ENCODE data around the gene RET. TPM values are rescaled to one million over a fixed set of nuclear protein-coding genes. Genes with fewer than 3 reads are reported as not detected.

RET gene
- total RNA-seq, 1 donor from 2014 or later, result 1.1 TPM

DNA sequence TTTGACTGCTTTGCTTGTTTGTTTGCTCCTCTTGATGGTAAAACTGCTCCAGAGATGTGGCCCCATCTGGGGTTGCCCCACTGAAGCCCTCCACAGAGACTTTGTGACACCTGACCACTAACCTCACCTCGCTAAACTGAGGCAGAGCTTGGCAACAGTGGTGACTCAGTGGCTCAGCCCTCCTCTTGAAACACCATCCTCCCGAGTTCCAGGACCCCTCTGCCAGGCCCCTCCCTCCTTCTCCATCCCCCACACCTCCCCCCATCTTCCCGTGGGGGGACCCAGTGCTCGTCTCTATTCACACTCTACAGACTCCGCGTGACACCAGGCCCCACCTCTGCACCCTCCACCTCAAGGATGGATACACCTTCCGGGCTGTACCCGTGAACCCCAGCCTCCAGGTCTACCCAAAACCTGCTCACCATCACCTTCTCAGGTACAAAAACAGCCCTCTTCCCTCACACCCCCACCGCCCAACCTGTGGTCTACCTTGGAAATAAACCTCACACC is 19.0 kb upstream of the RET start:
- Mint-ChIP-seq H3K4me3 (ENCODE audit: unreplicated experiment) (no peak overlapping the region), H3K27ac (ENCODE audit: unreplicated experiment) (no peak overlapping the region), H3K9me3 (ENCODE audit: unreplicated experiment) (no peaks in the 10 kb centered on the region), H3K4me1 (ENCODE audit: low read depth, unreplicated experiment) (no peaks in the 10 kb centered on the region), H3K36me3 (ENCODE audit: low read depth, unreplicated experiment) (no peaks in the 10 kb centered on the region), H3K27me3 (ENCODE audit: low read depth, unreplicated experiment) (peaks cover 41% of the 10 kb centered on the region)
- H4K20me1 ChIP-seq (ENCODE audit: insufficient read depth, low read length), result no peaks in the 10 kb centered on the region
- DNase-seq (ENCODE audit: low read depth) (no peak), FAIRE-seq (no peak)
- no peaks in the 10 kb centered on the region for H3K36me3 ChIP-seq (ENCODE audit: insufficient read depth, low read length)
- no peak overlapping the region for H3K4me3 ChIP-seq (ENCODE audit: insufficient read depth, low read depth, low read length)
- TF ChIP-seq, protein P1, sequence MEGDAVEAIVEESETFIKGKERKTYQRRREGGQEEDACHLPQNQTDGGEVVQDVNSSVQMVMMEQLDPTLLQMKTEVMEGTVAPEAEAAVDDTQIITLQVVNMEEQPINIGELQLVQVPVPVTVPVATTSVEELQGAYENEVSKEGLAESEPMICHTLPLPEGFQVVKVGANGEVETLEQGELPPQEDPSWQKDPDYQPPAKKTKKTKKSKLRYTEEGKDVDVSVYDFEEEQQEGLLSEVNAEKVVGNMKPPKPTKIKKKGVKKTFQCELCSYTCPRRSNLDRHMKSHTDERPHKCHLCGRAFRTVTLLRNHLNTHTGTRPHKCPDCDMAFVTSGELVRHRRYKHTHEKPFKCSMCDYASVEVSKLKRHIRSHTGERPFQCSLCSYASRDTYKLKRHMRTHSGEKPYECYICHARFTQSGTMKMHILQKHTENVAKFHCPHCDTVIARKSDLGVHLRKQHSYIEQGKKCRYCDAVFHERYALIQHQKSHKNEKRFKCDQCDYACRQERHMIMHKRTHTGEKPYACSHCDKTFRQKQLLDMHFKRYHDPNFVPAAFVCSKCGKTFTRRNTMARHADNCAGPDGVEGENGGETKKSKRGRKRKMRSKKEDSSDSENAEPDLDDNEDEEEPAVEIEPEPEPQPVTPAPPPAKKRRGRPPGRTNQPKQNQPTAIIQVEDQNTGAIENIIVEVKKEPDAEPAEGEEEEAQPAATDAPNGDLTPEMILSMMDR (IDR thresholded peaks at IDR 0.05; ENCODE audit: insufficient read depth, low read depth, low read length), result no peak
- no peak for TF ChIP-seq EZH2 (IDR thresholded peaks at IDR 0.05; ENCODE audit: insufficient read depth, low read length)
- H3K9ac ChIP-seq (ENCODE audit: low read length), result no peak overlapping the region
- no peaks in the 10 kb centered on the region for H3K79me2 ChIP-seq (ENCODE audit: insufficient read depth, low read length)
- H3K9me3 ChIP-seq (ENCODE audit: insufficient read depth, low read depth, low read length), result no peaks in the 10 kb centered on the region
- no peak overlapping the region for H3K27ac ChIP-seq (ENCODE audit: low read depth, low read length)
- H3K4me2 ChIP-seq (ENCODE audit: low read length), result no peak overlapping the region
- H3K27me3 ChIP-seq (ENCODE audit: insufficient read depth, low read length), result peaks cover 3% of the 10 kb centered on the region
- H3K4me1 ChIP-seq (ENCODE audit: insufficient read depth, low read length), result no peaks in the 10 kb centered on the region
- H2AFZ ChIP-seq (ENCODE audit: low read depth, low read length), result no peak overlapping the region

DNA sequence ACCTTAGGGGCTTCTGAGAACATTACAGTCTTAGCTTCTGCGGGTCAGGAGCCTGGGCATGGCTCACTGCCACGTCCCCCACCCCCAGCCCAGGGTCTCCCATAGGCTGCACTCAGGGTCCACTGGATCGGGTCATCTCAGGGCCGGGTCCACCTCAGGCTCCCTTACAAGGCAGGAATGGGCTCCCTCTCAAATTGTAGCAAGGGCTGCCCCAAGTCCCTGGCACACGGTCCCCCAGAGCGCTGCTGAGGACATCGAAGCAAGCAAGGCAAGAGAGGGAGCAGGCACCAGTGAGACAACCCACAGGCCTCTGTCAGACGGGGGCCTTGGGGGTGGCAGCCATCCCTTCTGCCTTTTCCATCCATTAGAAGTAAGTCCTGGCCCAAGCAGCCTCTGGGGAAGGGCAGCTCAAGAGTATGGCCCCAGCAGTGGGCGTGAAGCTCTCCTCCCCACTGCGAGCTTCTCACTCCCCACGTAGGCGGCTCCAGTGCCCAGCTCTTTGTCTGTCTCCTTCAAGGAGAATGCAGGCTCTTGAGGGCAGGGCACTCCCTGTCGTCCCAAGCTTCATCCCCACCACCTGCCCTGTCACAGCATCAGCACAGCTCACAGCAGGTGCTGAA is 18.0 kb upstream of the RET start:
- Mint-ChIP-seq H3K36me3 (ENCODE audit: low read depth, unreplicated experiment) (no peaks in the 10 kb centered on the region), H3K4me3 (ENCODE audit: unreplicated experiment) (no peak overlapping the region), H3K27ac (ENCODE audit: unreplicated experiment) (no peak overlapping the region), H3K27me3 (ENCODE audit: low read depth, unreplicated experiment) (peaks cover 44% of the 10 kb centered on the region), H3K4me1 (ENCODE audit: low read depth, unreplicated experiment) (no peaks in the 10 kb centered on the region), H3K9me3 (ENCODE audit: unreplicated experiment) (peaks cover 1% of the 10 kb centered on the region)
- H3K4me3 ChIP-seq (ENCODE audit: insufficient read depth, low read depth, low read length), result no peak overlapping the region
- no peak overlapping the region for H3K9ac ChIP-seq (ENCODE audit: low read length)
- H3K4me1 ChIP-seq (ENCODE audit: insufficient read depth, low read length), result no peaks in the 10 kb centered on the region
- no peaks in the 10 kb centered on the region for H3K9me3 ChIP-seq (ENCODE audit: insufficient read depth, low read depth, low read length)
- no peak overlapping the region for H2AFZ ChIP-seq (ENCODE audit: low read depth, low read length)
- H3K79me2 ChIP-seq (ENCODE audit: insufficient read depth, low read length), result no peaks in the 10 kb centered on the region
- no peaks in the 10 kb centered on the region for H3K36me3 ChIP-seq (ENCODE audit: insufficient read depth, low read length)
- DNase-seq (ENCODE audit: low read depth) (no peak), FAIRE-seq (no peak)
- no peak overlapping the region for H3K4me2 ChIP-seq (ENCODE audit: low read length)
- TF ChIP-seq EZH2 (IDR thresholded peaks at IDR 0.05; ENCODE audit: insufficient read depth, low read length), result no peak
- TF ChIP-seq, protein P1 (IDR thresholded peaks at IDR 0.05; ENCODE audit: insufficient read depth, low read depth, low read length), result no peak
- peaks cover 3% of the 10 kb centered on the region for H3K27me3 ChIP-seq (ENCODE audit: insufficient read depth, low read length)
- H4K20me1 ChIP-seq (ENCODE audit: insufficient read depth, low read length), result no peaks in the 10 kb centered on the region
- H3K27ac ChIP-seq (ENCODE audit: low read depth, low read length), result no peak overlapping the region

DNA sequence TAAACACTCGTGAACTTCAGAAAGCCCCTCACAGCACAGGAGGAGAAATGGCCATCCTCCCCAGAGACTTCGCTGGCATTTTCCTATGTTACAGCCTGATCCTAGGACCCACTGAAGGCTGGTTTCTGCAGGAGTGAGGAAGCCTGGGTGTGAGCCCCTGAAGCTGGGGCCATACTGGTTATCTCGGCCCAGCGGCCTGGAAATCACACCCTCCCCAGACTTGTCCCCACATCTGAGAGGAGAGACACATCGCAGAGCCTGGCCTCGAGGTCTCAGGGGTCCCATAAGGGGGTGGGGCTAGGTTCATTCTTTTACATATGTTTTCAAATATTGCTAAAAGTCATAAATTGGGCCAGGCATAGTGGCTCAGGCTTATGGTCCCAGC is 17.5 kb upstream of the RET start:
- FAIRE-seq (no peak), DNase-seq (ENCODE audit: low read depth) (no peak)
- no peaks in the 10 kb centered on the region for H3K36me3 ChIP-seq (ENCODE audit: insufficient read depth, low read length)
- TF ChIP-seq, protein P1 (IDR thresholded peaks at IDR 0.05; ENCODE audit: insufficient read depth, low read depth, low read length), result no peak
- no peak for TF ChIP-seq EZH2 (IDR thresholded peaks at IDR 0.05; ENCODE audit: insufficient read depth, low read length)
- H3K4me3 ChIP-seq (ENCODE audit: insufficient read depth, low read depth, low read length), result no peak overlapping the region
- H3K79me2 ChIP-seq (ENCODE audit: insufficient read depth, low read length), result no peaks in the 10 kb centered on the region
- H4K20me1 ChIP-seq (ENCODE audit: insufficient read depth, low read length), result no peaks in the 10 kb centered on the region
- Mint-ChIP-seq H3K27ac (ENCODE audit: unreplicated experiment) (no peak overlapping the region), H3K4me3 (ENCODE audit: unreplicated experiment) (no peak overlapping the region), H3K4me1 (ENCODE audit: low read depth, unreplicated experiment) (no peaks in the 10 kb centered on the region), H3K27me3 (ENCODE audit: low read depth, unreplicated experiment) (peaks cover 44% of the 10 kb centered on the region), H3K36me3 (ENCODE audit: low read depth, unreplicated experiment) (no peaks in the 10 kb centered on the region), H3K9me3 (ENCODE audit: unreplicated experiment) (peaks cover 1% of the 10 kb centered on the region)
- H3K9me3 ChIP-seq (ENCODE audit: insufficient read depth, low read depth, low read length), result no peaks in the 10 kb centered on the region
- H3K27ac ChIP-seq (ENCODE audit: low read depth, low read length), result no peak overlapping the region
- H3K4me1 ChIP-seq (ENCODE audit: insufficient read depth, low read length), result no peaks in the 10 kb centered on the region
- H3K27me3 ChIP-seq (ENCODE audit: insufficient read depth, low read length), result peaks cover 3% of the 10 kb centered on the region
- H2AFZ ChIP-seq (ENCODE audit: low read depth, low read length), result no peak overlapping the region
- no peak overlapping the region for H3K4me2 ChIP-seq (ENCODE audit: low read length)
- no peak overlapping the region for H3K9ac ChIP-seq (ENCODE audit: low read length)
